Uterus (tissue), 2 donors: ENCODE results near the gene PRKG1.

Source experiments
- POLR2A ChIP-seq, 2 donors: fragments of 450-650 bp; IDR thresholded peaks; one replicate each; pipeline ENCODE4 v1.6.1; 2016; ENCODE audit warnings: antibody characterized with exemption in 2 of 2, mild to moderate bottlenecking in 1 of 2, moderate library complexity in 1 of 2
- TF ChIP-seq, protein P1 (sequence below), 4 experiments: fragments of 200-600 bp in 2 of 4; fragments of 450-650 bp in 2 of 4; sonication (generic) in 2 of 4; IDR thresholded peaks; one replicate each; pipeline ENCODE4 v1.5.1; 2016 to 2019; ENCODE audit warnings: antibody characterized with exemption in 4 of 4, mild to moderate bottlenecking in 2 of 4, moderate library complexity in 1 of 4

DNA sequence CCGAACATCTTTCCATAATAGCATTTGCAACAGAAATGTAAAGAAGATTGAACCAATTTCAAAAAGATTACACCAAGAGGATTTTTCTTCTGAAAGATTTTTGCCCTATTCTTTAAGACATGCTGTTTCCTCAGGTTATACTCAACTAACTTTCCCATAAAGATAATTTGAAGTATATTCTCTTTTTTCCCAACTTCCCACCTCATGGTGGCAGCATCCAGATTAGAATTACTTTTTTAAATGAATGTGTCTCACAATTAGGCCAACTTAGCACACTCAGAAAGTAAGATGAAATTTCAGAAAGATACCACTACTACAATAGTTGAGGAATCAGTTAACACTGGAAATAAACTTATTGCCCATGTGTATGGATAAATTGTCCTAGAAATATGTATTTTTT, 803.3 kb downstream of the PRKG1 start:
- no peak for TF ChIP-seq POLR2A (IDR thresholded peaks at IDR 0.05)
- TF ChIP-seq, protein P1, sequence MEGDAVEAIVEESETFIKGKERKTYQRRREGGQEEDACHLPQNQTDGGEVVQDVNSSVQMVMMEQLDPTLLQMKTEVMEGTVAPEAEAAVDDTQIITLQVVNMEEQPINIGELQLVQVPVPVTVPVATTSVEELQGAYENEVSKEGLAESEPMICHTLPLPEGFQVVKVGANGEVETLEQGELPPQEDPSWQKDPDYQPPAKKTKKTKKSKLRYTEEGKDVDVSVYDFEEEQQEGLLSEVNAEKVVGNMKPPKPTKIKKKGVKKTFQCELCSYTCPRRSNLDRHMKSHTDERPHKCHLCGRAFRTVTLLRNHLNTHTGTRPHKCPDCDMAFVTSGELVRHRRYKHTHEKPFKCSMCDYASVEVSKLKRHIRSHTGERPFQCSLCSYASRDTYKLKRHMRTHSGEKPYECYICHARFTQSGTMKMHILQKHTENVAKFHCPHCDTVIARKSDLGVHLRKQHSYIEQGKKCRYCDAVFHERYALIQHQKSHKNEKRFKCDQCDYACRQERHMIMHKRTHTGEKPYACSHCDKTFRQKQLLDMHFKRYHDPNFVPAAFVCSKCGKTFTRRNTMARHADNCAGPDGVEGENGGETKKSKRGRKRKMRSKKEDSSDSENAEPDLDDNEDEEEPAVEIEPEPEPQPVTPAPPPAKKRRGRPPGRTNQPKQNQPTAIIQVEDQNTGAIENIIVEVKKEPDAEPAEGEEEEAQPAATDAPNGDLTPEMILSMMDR (IDR thresholded peaks at IDR 0.05): no peak
